Measurements from ENCODE around the gene CDYL.

GRCh38 chr6:4950076-4950475, 173.9 kb downstream of the CDYL start:
- TF ChIP-seq CTCF (IDR thresholded peaks at IDR 0.05; ENCODE audit: low read depth, low read length) = no peak
- no peak for TF ChIP-seq EZH2phosphoT487 (IDR thresholded peaks at IDR 0.05; ENCODE audit: low read depth)

Data from OCI-LY3 (cell line).